NB4 (cell line): Measurements from ENCODE around the gene TNFSF11.

Source experiments
- DNase-seq: peaks from one replicate; pipeline ENCODE4 v3.0.0; 2010; ENCODE audit warnings: low read depth
- H3K4me3 ChIP-seq: one replicate; pipeline ENCODE4 v1.5.1; 2011; ENCODE audit warnings: mild to moderate bottlenecking, low read depth, low read length, moderate library complexity
- MYC ChIP-seq: IDR thresholded peaks from 2 replicates; pipeline ENCODE4 v1.6.1; 2011; ENCODE audit warnings: low read depth, low read length
- POLR2A ChIP-seq: IDR thresholded peaks from 2 replicates; pipeline ENCODE4 v1.6.1; 2011; ENCODE audit warnings: mild to moderate bottlenecking; ENCODE audit not compliant: insufficient read length; ENCODE audit errors: extremely low read depth
- TF ChIP-seq, protein P1 (sequence below): IDR thresholded peaks from 2 replicates; pipeline ENCODE4 v1.6.1; 2011; ENCODE audit warnings: low read depth, low read length
- TF ChIP-seq, protein P2 (sequence below): IDR thresholded peaks from one replicate; pipeline ENCODE4 v1.5.1; 2012; ENCODE audit warnings: low read depth, low read length

The TNFSF11 gene

GRCh38 chr13:42574011-42574410 lies at the start of gene TNFSF11:
TNFSF11 (plus strand) TSS chr13:42574152; CDS start chr13:42574304, 152 bp downstream.
- H3K4me3 ChIP-seq = no peak within 1 kb of the TSS
- DNase-seq = no peak
- TF ChIP-seq, protein P1, sequence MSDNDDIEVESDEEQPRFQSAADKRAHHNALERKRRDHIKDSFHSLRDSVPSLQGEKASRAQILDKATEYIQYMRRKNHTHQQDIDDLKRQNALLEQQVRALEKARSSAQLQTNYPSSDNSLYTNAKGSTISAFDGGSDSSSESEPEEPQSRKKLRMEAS = no peak
- TF ChIP-seq, protein P2, sequence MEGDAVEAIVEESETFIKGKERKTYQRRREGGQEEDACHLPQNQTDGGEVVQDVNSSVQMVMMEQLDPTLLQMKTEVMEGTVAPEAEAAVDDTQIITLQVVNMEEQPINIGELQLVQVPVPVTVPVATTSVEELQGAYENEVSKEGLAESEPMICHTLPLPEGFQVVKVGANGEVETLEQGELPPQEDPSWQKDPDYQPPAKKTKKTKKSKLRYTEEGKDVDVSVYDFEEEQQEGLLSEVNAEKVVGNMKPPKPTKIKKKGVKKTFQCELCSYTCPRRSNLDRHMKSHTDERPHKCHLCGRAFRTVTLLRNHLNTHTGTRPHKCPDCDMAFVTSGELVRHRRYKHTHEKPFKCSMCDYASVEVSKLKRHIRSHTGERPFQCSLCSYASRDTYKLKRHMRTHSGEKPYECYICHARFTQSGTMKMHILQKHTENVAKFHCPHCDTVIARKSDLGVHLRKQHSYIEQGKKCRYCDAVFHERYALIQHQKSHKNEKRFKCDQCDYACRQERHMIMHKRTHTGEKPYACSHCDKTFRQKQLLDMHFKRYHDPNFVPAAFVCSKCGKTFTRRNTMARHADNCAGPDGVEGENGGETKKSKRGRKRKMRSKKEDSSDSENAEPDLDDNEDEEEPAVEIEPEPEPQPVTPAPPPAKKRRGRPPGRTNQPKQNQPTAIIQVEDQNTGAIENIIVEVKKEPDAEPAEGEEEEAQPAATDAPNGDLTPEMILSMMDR = no peak
- TF ChIP-seq POLR2A = no peak
- TF ChIP-seq MYC = no peak

DNA sequence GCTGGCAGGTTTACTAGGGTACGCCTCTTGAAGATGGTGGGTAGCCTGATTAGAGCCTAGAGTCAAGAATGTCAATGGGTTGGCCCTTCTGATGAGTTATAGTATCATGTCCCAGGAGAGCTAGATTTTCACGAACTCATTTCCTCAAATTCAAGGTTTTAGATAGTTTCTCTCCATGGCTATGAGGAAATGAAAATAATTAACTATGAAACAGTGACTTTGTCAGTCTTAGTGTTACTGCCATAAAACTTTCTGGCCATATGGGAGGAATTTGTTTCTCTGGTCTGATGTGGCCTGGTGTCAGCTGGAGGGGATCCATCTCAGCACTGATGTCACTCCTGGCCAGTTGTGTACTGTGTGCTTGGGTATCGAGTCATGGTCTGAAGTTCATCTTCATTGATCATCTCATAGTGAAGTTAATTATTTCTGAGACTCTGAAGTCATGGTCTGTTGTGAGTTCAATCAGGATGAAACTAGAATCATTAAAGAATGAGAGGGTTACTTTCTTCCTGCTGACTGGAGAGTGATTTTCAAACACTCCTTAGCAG lies 49.4 kb upstream of the TNFSF11 start:
- TF ChIP-seq, protein P2 = no peak
- DNase-seq = no peak
- no peak overlapping the region for H3K4me3 ChIP-seq

- TF ChIP-seq MYC (no peak), POLR2A (no peak)
- TF ChIP-seq, protein P1 = no peak
- TF ChIP-seq, protein P2 = no peak
- no peak overlapping the region for H3K4me3 ChIP-seq
- DNase-seq = no peak
Measured at GRCh38 chr13:42525035-42525504, 48.9 kb upstream of the TNFSF11 start.

DNA sequence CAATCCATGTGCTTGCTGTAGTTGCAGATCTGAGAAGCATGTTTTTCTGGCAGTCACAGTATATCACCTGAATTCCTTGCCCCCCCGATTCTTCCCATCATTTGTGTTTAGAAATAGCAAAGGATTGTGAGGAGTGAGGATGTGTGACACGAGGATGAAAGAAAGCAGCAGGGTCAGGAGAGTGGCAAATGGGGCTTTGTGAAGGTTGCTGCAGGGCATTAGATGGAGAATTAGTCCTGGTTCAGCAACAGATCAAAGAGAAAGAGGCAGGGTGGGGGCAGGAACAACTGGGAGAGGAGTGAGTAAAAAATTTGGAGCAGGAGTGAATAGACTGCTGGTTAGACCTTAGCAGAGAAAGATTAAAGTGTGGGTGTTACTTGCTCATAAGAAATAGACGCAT lies 47.7 kb upstream of the TNFSF11 start:
- no peak for DNase-seq
- TF ChIP-seq, protein P1 = no peak
- H3K4me3 ChIP-seq = no peak overlapping the region

- TF ChIP-seq, protein P2 = no peak
- TF ChIP-seq MYC (no peak), POLR2A (no peak)
- TF ChIP-seq, protein P1 = no peak
- no peak for DNase-seq
- H3K4me3 ChIP-seq = no peak overlapping the region
Measured at GRCh38 chr13:42526804-42527203, 47.1 kb upstream of the TNFSF11 start.

DNA sequence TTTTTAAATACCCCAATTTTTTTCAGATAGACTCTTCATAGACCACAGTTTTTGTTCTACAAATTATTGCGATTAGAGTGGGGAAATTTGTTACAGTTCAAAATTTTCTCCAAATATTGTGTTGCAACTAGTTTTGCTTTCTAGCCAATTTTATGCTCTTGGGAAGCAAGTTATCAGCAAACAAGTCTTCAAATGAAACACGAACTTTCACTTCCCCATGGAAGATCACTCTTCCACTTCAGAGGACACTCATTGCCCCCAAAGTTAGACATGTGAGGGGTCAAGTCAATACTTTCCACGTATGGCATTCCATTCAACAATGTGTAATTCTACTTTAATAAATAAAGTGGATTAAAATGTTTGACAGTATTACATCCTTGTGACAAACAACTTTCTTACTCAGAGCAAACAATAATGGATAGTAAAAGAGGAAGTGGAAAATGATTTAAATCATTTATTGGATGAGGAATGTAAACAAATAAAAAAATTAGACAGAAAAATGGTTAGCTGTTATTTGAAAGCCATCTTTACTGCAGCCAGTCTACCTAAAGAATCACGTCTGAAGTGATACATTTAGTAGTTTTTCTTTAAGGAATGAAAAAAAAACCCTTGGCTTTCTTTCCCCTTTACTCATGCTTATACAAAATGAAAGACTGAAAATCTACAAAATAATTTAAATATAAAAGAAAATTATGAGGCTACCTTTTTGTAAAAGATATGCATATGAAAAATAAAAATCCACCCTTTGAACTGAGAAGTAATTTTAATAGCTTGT lies 41.2 kb upstream of the TNFSF11 start:
- TF ChIP-seq, protein P1 = no peak
- TF ChIP-seq, protein P2 = no peak
- TF ChIP-seq MYC (no peak), POLR2A (no peak)
- DNase-seq = no peak
- H3K4me3 ChIP-seq = no peak overlapping the region
